Astrocyte of the spinal cord (primary cell): ENCODE measurements around the gene PLET1.

ENCODE experiments used
- DNase-seq: peaks from one replicate; pipeline ENCODE4 v3.0.0; 2011; ENCODE audit warnings: low read depth, low spot score
- H3K4me3 ChIP-seq: 2 replicates; pipeline ENCODE4 v1.5.1; 2011; ENCODE audit warnings: low read depth, mild to moderate bottlenecking, low read length, moderate library complexity
- in situ Hi-C: cut with HindIII; loops from 2 replicates; pipeline ENCODE4 v1.10.0; 2017; ENCODE audit warnings: low sequenced_read_pairs
- TF ChIP-seq, protein P1 (sequence below): IDR thresholded peaks from 2 replicates; pipeline ENCODE4 v1.5.1; 2012; ENCODE audit warnings: low read depth, mild to moderate bottlenecking, low read length, inconsistent platforms

PLET1 gene

DNA sequence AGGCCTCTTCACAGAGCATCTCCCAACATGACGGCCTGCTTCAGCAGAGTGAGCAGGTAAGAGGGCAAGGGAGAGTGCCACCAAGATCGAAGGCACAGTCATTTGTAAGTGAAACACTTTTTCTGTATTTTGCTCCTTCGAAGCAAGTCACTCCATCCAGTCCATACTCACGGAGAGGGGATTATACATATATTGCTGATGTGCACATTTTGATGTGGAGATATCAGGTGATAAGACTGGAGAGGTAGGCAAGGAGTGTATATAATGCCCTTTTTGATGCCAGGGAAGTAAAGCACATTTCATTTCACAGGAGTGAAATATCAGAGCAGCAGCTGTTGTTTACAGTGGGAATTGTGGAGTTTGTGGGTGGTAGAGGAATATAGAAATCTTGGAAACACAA is 23.2 kb downstream of the PLET1 start:
- no peak overlapping the region for H3K4me3 ChIP-seq
- DNase-seq: no peak
- TF ChIP-seq, protein P1, sequence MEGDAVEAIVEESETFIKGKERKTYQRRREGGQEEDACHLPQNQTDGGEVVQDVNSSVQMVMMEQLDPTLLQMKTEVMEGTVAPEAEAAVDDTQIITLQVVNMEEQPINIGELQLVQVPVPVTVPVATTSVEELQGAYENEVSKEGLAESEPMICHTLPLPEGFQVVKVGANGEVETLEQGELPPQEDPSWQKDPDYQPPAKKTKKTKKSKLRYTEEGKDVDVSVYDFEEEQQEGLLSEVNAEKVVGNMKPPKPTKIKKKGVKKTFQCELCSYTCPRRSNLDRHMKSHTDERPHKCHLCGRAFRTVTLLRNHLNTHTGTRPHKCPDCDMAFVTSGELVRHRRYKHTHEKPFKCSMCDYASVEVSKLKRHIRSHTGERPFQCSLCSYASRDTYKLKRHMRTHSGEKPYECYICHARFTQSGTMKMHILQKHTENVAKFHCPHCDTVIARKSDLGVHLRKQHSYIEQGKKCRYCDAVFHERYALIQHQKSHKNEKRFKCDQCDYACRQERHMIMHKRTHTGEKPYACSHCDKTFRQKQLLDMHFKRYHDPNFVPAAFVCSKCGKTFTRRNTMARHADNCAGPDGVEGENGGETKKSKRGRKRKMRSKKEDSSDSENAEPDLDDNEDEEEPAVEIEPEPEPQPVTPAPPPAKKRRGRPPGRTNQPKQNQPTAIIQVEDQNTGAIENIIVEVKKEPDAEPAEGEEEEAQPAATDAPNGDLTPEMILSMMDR: no peak
- in situ Hi-C loops: no loop called here

DNA sequence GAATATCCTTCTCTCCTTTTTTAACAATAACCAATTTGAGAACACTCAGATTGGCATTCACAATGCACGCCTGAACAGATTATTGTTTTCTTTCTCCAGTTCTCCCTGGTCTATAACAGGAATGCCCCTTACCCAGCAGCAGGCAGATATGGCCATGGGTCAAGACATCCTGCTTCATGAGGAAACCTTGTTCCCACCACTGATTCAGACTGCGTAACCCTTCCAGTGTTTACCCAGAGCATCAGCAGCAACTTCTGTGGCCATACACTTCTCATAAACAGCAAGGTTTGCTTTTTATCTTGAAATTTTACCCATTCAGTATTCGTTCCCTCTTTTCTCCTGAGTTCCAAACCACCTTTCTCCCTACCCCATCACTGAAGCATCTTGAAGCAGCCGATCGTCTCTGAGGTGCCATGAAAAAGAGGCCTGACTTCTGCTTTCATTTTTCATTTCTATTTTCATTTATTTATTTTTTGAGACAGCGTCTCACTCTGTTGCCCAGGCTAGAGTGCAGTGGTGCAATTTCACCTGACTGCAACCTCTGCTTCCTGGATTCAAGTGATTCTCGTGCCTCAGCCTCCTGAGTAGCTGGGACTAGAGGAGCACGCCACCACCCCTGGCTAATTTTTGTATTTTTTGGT is 24.8 kb downstream of the PLET1 start:
- TF ChIP-seq, protein P1: no peak
- no peak overlapping the region for H3K4me3 ChIP-seq
- DNase-seq: no peak
- in situ Hi-C loops: no loop called here

DNA sequence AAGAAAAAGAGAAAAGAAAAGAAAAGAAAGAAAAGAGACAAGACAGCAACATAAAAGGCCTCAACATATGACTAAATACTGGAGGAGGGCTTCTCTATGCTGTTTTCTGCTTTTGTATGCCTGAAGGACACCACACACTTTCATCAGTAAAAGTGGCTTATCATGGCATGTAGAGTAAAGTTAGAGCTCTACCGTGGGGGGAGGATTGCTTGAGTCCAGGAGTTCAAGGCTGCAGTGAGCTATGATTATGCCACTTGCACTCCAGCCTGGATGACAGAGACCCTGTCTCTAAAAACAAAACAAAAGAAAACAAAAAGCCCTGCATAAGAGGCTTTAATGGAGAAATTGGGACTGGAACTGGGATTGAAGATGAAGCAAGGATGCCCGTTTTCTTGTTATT is 28.7 kb downstream of the PLET1 start:
- H3K4me3 ChIP-seq: no peak overlapping the region
- TF ChIP-seq, protein P1: no peak
- in situ Hi-C loops: no loop called here
- no peak for DNase-seq

DNA sequence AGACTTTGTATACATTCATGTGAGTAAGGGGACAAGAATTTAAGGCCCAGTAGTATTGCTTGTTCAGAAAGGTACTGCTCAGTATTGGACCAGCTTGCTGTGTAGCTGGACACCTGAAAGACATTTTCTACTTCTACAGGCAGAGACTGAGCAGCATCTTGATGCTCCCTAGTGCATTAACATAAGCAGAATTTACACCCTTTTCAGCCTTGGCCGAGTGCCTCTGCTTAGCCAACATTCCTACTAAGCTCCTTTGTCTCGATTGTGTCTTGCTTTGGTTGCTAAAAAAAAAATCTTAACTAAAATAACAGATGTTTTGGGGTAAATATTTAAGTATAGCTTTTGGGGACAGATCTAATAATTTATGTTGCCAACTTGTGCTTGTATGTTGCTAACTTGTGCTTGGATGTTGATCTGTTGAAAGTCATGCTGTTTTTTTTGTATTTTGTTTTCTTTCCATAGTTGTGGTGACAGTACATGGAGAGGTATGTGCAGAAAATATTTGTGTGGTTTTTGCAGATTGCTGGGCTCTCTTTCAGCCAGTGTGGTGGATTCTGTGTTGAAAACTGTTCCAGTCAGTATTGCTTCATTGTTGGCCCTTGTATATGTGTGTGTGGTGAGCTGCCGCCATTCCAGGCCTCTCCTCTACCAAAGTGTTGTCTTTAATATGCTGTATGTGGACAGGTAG is 30.8 kb downstream of the PLET1 start:
- H3K4me3 ChIP-seq: no peak overlapping the region
- peak; percentile 87 for DNase-seq
- in situ Hi-C loops: no loop called here
- TF ChIP-seq, protein P1: no peak

DNA sequence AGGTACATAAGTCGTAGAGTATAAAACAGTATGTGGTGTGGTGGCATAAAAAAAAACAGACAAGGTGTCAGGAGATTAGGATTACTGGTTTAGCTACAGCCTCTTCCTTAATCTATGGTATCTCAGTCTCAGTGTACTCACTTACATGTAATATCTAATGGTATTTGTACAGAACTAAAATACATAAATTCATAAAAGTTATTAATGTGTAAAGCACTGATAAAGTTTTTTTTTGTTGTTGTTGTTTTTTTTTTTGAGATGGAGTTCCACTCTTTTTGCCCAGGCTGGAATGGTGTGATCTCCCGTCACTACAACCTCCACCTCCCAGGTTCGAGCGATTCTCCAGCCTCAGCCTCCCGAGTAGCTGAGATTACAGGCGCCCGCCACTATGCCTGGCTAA is 31.5 kb downstream of the PLET1 start:
- in situ Hi-C loops: no loop called here
- no peak overlapping the region for H3K4me3 ChIP-seq
- no peak for DNase-seq
- TF ChIP-seq, protein P1: no peak

DNA sequence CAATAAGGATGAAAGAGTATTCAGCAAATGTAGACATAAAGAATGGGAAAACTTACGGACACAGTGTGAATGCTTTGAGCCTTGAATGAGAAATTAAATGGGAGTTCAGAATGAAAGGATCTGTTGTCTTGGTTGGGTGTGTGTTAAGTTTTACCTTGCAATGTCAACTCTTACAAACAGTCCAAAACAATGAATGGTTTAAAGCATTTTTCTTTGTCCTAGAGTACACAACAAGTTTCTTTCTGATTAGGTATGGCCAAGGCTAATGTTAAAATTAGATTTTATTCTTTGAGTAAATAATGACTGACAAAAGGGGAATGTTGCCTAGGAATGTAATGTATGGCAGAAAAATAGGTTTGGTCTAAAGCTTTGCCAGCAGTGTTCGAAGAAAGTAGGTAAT is 32.0 kb downstream of the PLET1 start:
- in situ Hi-C loops: no loop called here
- DNase-seq: no peak
- no peak overlapping the region for H3K4me3 ChIP-seq
- TF ChIP-seq, protein P1: no peak
